HUES48 (cell line): Measurements from ENCODE around the gene KAT7.
A peak's percentile ranks its signal among the peaks of the same experiment; 100 is the strongest.

Experiments used
- H3K27ac ChIP-seq: one replicate; pipeline ENCODE4 v1.7.0; 2013; ENCODE audit warnings: low read depth, low read length, inconsistent platforms
- H3K27me3 ChIP-seq: 2 replicates; pipeline ENCODE4 v1.6.1; 2013; ENCODE audit warnings: mild to moderate bottlenecking, low read length; ENCODE audit not compliant: control insufficient read depth, insufficient read depth
- H3K36me3 ChIP-seq: 2 replicates; pipeline ENCODE4 v1.6.1; 2013; ENCODE audit warnings: low read length; ENCODE audit not compliant: control insufficient read depth, insufficient read depth
- H3K4me1 ChIP-seq: 2 replicates; pipeline ENCODE4 v1.6.1; 2013; ENCODE audit warnings: mild to moderate bottlenecking, low read length; ENCODE audit not compliant: control insufficient read depth, insufficient read depth
- H3K4me3 ChIP-seq: 2 replicates; pipeline ENCODE4 v1.5.1; 2013; ENCODE audit warnings: mild to moderate bottlenecking, low read depth, low read length
- H3K9ac ChIP-seq: 2 replicates; pipeline ENCODE4 v1.6.1; 2013; ENCODE audit warnings: mild to moderate bottlenecking, low read depth, low read length, moderate library complexity
- H3K9me3 ChIP-seq: 2 replicates; pipeline ENCODE4 v1.6.1; 2013; ENCODE audit warnings: low read length; ENCODE audit not compliant: control insufficient read depth, insufficient read depth

Gene KAT7

DNA sequence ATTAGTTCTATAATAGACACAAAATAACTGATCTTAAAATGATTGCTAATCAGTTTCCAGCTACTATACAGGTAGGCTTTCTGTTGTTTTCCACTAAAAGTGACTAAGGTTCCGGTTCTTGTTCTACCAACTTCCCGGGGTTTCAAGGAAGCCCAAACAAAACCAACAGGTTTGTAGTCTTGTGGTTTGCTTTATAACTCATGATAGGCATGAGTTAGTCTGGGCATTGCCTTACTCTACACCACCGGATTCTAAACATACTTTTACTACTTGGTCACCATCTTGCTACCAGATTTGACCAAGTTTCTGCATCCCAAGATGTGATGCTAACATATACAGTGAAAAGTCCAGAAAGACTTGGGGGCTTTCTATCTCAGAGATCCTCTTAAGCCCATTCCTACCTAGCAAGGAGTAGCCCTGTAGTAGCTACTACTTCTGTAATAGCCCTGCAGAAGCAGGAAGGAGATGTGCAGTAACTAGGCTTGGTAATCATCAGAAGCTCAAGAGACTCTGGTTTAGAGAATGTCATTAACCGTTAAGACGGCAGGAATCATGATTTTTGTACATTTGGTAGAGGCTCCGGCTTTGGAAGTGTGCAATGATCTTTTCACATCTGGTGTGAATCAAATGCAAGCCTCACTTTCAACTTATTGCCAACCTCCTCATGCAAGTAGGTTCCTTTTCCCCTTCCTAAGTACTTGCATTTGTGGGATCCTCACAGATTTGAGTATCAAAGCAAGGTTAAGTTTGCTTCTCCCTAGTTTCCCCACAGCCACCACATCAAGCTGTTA is 26.1 kb upstream of the KAT7 start:
- peak overlapping the region; percentile 91 for H3K4me3 ChIP-seq
- peaks cover 5% of the 10 kb centered on the region for H3K36me3 ChIP-seq
- no peak overlapping the region for H3K9ac ChIP-seq
- H3K27me3 ChIP-seq = peaks cover 19% of the 10 kb centered on the region
- H3K4me1 ChIP-seq = peaks cover 22% of the 10 kb centered on the region
- no peak overlapping the region for H3K27ac ChIP-seq
- no peaks in the 10 kb centered on the region for H3K9me3 ChIP-seq

DNA sequence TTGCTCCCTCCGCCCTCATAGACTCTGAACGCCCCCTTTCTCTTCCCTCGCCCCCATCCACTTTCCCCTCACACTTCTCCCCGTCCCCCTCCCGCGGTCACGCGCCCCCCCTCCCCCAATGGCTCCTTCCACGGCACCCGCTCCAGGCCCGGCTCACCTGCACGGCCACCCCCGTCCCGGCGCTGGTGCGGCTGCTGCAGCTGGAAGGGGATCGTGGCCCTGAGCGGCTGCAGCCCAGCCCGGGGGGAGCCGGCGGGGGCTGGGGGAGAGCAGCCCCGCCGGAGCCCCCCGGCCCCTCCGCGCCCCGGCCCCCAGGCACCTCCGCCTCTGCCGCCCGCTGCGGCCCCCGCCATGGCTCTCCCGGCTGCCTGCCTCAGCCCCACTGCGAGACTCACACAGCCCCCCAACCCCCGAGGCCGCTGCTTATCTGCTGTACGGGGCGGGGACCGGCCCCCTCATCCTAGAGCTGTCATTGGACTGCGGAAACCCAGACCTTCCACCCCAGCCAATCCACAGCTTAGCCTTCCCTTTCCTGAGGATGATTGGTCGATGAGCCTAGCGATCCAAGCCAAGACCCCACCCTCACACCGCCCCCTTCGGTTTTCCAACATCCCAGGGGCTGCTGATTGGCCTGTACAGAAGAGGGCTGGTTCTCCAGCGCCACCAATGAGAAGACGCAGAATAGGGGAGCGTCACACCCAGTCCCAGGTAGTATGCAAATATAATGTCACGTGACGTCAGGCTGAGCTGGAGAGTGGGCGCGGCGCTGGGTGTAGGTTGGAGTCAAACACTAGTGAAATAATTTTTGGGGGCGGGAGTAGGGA is 24.5 kb upstream of the KAT7 start, which contains the start of gene FAM117A:
Gene FAM117A, minus strand, starts transcription at position 397 of the 824 bp plus-strand sequence. Its CDS starts 44 bp downstream, at position 353.
- Histone ChIP-seq H3K4me3 (peak within 1 kb of the TSS; percentile 91), H3K9me3 (no peaks in the 10 kb centered on the region), H3K9ac (peak within 1 kb of the TSS; percentile 47), H3K27me3 (peaks cover 19% of the 10 kb centered on the region), H3K27ac (no peak within 1 kb of the TSS), H3K4me1 (peaks cover 22% of the 10 kb centered on the region), H3K36me3 (no peaks in the 10 kb centered on the region)

DNA sequence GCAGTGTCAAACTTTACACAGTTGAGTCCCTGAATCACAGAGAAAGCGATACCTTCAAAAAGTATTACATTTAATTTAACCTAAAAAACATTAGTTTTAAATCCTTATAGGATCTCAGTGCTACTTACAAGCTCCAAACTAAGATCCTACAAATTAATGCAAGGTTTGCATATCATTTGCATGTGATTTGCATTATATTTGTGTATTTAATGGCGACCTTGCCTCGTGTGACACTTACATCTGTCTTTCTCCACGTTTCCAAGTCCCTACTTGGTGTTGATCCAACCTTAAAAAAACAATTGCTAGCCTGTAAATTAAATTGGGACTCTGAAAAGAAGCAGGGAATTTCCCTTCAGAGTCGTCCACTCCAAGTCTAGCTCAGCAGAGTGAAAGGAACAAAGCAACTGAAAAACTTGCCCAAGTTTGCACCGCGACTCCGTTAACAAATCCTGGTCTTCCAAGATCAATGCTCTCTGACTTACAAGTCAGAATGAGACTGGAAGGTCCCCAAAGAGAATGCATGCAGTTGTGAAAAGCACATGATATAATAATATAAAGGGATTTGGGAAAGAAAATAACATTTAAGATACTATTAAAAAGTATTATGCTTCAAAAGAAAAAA is 23.8 kb upstream of the KAT7 start:
- no peaks in the 10 kb centered on the region for H3K36me3 ChIP-seq
- peak overlapping the region; percentile 44 for H3K4me3 ChIP-seq
- no peaks in the 10 kb centered on the region for H3K9me3 ChIP-seq
- H3K4me1 ChIP-seq = peaks cover 22% of the 10 kb centered on the region
- H3K27ac ChIP-seq = no peak overlapping the region
- H3K27me3 ChIP-seq = peaks cover 19% of the 10 kb centered on the region
- no peak overlapping the region for H3K9ac ChIP-seq

DNA sequence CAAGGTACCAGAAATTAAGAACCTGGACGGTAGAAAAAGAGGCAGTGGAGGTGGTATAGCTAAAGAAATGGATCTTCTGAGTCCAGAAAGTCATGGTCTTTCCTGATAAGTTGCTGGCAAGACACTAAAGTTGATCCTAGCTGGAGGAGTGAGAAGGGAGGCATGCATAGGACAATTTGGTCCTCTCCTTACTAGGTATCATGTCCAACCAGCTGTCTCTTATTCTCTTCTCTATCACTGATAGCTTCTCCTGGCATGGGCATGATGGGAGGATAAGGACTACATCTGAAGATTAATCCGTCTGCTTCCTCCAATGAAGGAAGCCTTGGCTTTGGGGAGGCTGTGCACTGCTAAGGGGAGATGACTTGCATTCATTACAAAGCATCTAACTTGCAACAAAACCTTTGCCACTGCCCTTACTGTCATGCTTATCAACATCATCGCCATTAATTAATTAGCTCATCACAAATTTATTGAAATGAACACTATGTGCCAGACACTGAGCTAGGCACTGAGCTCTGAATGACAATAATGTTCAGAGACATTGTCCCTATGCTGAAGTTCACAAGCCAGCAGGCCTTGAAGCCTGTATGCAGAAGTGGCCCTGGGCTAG is 21.5 kb upstream of the KAT7 start:
- Histone ChIP-seq H3K27ac (no peak overlapping the region), H3K4me1 (peaks cover 14% of the 10 kb centered on the region), H3K9me3 (no peaks in the 10 kb centered on the region), H3K36me3 (no peaks in the 10 kb centered on the region), H3K4me3 (no peak overlapping the region), H3K27me3 (peaks cover 19% of the 10 kb centered on the region), H3K9ac (no peak overlapping the region)

DNA sequence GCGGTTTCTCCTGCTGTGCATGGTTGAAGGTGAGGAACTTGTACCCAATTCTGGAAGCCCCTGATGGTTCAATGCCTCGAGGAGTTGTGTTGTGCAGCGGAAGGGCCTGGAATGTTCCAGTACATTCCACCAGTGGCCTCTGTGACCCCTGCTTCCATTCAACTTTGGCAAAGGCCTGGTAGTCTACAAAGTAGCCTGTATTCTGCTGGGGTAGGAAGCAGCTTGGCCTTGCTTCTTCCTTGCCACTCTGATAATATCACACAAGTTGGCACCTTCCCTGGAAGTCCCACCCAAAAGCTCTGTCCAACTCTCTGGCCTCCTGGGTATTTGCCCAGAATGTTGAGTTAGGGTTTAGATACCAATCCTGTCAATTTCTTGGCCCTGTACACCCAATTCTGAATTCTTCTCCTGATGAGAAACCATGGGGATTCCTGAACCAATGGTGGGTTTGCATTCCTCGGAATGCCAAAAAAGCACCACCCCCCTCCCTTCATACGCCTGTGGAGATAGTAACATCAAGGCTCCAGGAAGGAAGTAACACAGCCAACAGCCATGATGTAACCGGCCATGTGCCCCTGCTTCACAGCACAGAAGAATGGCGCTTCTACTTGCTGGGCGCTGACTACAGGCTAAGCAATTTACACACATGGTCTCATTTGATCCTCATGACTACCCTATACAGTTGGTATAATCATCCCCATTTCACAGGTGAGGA is 12.8 kb upstream of the KAT7 start:
- H3K27ac ChIP-seq = no peak overlapping the region
- no peak overlapping the region for H3K4me3 ChIP-seq
- no peaks in the 10 kb centered on the region for H3K36me3 ChIP-seq
- H3K27me3 ChIP-seq = no peaks in the 10 kb centered on the region
- no peak overlapping the region for H3K9ac ChIP-seq
- no peaks in the 10 kb centered on the region for H3K9me3 ChIP-seq
- H3K4me1 ChIP-seq = no peaks in the 10 kb centered on the region

DNA sequence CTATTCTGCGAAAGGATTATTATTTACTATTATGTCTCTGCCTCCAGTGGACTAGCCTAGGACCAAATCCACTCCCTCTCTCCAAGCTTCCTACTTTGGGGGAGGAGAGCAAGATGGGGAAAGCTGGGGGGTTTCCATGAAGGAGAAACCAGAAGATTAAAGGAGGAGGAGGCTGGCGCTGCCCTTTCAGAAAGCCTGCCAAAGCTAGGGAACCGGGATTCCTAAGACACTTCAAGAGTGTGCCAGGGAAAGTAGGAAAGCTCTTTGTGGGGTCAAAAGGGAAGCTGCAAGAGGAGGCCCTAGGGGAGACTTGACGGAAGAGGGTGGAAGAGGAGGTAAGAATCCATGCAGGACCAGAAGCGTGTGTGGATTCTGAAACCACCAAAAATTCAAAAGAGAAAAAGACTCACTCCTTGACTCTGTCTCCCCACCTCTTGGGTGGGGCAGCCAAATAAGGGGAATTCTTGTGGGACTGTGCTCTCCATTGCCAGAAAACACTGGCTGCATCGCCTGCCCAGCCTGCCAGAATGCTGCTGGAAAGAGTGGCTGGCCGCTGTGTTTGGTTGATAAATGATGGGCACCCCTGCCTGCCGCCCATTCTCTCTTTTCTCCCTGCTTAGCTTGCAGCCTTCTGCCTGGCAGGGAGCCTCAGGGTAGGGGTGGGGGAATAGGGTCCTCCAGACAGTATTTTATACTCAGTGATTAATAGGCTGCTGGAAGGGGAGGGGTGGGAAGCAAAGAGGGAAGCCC is 11.8 kb upstream of the KAT7 start:
- H3K27me3 ChIP-seq = no peaks in the 10 kb centered on the region
- no peak overlapping the region for H3K4me3 ChIP-seq
- H3K4me1 ChIP-seq = no peaks in the 10 kb centered on the region
- H3K9ac ChIP-seq = no peak overlapping the region
- no peaks in the 10 kb centered on the region for H3K9me3 ChIP-seq
- H3K36me3 ChIP-seq = no peaks in the 10 kb centered on the region
- H3K27ac ChIP-seq = no peak overlapping the region

DNA sequence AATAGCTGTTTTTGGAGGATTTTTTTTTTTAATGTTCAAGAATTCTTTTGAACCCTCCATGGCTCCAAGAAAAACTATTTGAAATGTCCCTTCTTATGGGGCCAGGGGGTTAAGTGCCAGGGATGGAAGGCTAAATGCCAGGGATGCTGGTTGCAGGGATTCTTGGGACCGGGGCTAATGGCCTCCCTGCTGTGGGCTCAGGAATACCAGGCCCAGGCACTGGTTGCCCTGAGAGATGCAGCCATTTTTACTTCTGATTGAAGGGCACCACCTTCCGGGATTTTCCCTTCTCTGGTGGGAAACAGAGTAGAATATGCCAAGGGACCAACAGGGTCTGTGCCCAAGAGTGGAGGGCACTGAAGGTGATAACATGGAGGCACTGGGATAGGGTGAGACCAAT is 10.9 kb upstream of the KAT7 start:
- Histone ChIP-seq H3K27me3 (no peaks in the 10 kb centered on the region), H3K4me1 (no peaks in the 10 kb centered on the region), H3K36me3 (no peaks in the 10 kb centered on the region), H3K27ac (no peak overlapping the region), H3K9me3 (no peaks in the 10 kb centered on the region), H3K4me3 (no peak overlapping the region), H3K9ac (no peak overlapping the region)

DNA sequence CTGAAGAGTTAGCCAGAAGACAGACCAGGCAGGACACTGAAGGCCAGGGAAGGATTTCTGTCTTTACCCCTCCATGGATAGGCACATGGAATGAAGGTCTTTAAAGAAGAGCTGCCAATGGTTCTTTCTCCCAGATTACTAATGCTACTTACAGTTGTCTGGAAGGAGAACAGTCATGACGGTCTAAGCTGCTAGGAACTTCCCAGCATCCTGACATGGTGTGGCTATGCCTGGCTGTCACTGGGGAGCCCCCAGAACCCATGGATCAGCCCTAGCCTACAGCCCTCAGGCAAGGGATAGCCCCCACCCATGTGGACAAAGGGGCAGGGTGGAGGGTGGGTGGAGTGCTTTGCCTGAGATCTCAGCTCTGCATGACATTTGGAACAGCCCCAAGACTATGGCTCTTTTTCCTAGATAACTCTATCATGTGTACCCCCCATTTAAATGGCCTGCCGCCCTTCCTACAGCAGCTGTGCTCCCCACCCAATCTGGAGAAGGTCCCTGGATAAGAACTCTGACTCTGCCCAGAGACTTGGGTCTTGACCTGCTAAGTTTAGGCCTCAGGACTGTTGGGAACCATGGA is 9.2 kb upstream of the KAT7 start:
- H3K4me1 ChIP-seq = no peaks in the 10 kb centered on the region
- no peaks in the 10 kb centered on the region; the same call in 1 of the 2 replicates for H3K27me3 ChIP-seq
- no peaks in the 10 kb centered on the region for H3K9me3 ChIP-seq
- H3K9ac ChIP-seq = no peak overlapping the region
- H3K27ac ChIP-seq = no peak overlapping the region
- H3K36me3 ChIP-seq = no peaks in the 10 kb centered on the region
- H3K4me3 ChIP-seq = no peak overlapping the region

DNA sequence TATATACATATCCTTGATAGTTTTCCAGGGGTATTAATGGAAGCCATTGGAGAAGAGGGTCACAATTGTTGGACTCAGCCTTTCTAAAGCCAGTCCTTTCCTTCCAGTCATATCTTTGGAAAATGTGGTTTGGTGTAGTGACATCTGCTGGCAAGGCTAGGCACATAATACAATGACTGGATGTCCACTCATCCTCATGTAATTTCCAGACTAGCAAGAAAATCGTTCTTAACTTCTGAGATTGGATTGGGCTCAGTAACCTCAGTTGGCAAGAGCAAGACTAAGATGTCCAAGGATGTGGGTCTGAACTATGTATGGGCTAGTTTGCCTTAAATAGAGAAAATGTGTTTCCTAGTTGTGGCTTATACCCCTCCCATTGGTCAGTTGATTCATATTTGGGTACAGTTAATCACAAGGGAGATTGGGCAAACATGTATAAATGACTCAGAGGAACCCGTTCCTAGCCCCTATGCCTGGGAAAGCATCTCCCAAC is 8.7 kb upstream of the KAT7 start:
- Histone ChIP-seq H3K4me1 (no peaks in the 10 kb centered on the region), H3K27ac (no peak overlapping the region), H3K9ac (no peak overlapping the region), H3K4me3 (no peak overlapping the region), H3K9me3 (no peaks in the 10 kb centered on the region), H3K36me3 (no peaks in the 10 kb centered on the region), H3K27me3 (no peaks in the 10 kb centered on the region; the same call in 1 of the 2 replicates)
